Activated CD4-positive, alpha-beta T cell treated with anti-CD3 and anti-CD28 coated beads, Interleukin-2, amount 50 U/mL, for 1 hour (primary cell): ENCODE measurements around the gene KLK8.
"Not testable (repeated sequence)": the region's sequence is repeated elsewhere in the genome, so short reads cannot be mapped to it uniquely, and the experiment has no call there.

Experiments used
- DNase-seq: peaks from one replicate; pipeline ENCODE4 v3.0.0-alpha.2; 2020

Gene KLK8

GRCh38 chr19:51016798-51017683 is 15.6 kb upstream of the KLK8 start:
- peak; percentile 37 for DNase-seq

- no peak for DNase-seq
Observed at GRCh38 chr19:51015691-51016267, 14.4 kb upstream of the KLK8 start.

- no peak for DNase-seq
Observed at GRCh38 chr19:51014242-51014641, 12.8 kb upstream of the KLK8 start.

DNA sequence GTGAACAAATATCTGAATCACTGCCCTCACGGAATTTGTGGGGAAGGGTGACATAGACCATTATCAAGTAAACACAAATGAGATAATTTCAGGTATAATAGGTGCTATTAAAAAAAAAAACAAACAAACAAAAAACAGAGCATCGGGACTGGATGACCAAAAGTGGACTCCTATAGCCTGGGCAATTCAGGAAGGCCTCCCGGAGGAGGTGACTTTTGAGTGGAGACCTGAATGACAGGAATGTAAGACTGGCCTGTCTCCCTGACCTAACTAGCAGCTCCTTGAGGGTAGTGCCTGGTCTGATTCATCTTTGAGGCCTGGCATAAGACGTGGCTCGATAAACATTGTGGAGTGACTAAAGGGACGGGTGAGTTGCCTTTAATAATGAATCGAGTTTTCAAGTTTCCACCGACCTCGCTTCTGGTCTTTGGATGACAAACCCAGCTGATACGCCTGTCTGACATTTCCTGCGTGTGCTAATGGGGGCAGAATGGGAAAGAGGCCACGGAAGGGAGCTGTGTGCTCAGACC is 11.3 kb upstream of the KLK8 start:
- DNase-seq = no peak

DNA sequence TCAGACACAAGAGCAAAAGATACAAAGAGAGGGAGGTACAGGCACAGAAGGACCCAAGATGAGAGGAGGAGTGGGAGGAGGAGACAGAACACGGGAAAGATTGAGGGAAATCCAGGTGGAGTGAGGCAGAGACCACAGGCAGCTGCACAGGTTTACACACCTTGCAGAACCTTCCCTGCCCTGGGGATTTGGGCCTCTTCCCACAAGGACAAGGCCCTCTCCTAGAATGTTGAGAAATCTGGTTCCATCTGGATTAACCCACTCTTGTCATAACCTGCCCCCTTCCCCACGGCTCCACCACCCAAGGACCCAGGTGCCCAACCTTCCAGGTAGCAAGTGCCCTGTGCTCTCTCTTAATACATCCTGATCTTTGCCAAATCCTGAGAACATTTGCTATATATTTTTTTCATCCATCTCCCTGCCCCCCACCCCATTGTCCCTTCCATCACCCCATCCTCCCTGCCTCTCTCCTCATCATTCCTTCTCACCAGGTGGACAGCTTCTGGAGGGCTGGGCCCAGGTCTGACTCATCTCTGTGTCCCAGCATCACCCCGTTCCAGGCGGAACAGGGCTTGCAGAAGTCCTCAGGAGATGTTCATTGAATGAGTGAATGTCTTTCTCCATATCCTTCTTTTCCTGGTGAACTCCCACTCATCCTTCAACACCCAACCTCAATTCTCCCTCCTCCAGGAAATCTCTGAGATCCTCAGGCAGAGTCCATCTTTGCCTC is 8.8 kb upstream of the KLK8 start:
- no peak for DNase-seq

GRCh38 chr19:51009061-51009891 is 7.9 kb upstream of the KLK8 start:
- no peak for DNase-seq

GRCh38 chr19:51007488-51007887 is 6.1 kb upstream of the KLK8 start:
- DNase-seq = no peak

- no peak for DNase-seq
Observed at GRCh38 chr19:51006406-51006805, 5.0 kb upstream of the KLK8 start.

DNA sequence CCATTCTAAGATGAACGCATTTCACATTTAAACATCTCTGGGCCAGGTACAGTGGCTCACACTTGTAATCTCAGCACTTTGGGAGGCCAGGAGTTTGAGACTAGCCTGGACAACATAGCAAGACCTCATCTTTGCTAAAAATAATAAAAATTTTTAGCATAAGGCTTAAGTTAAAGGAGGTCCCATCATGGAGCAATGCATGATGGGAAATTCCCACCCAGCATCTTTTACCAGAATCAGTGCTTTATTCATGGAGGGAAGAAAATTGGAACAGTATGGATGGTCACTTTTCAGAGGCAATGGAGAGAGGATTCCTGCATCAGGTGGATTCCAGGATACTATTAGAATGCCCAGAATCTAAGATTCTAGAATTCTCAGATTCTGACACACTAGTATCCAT is 3.8 kb upstream of the KLK8 start:
- no peak for DNase-seq

DNA sequence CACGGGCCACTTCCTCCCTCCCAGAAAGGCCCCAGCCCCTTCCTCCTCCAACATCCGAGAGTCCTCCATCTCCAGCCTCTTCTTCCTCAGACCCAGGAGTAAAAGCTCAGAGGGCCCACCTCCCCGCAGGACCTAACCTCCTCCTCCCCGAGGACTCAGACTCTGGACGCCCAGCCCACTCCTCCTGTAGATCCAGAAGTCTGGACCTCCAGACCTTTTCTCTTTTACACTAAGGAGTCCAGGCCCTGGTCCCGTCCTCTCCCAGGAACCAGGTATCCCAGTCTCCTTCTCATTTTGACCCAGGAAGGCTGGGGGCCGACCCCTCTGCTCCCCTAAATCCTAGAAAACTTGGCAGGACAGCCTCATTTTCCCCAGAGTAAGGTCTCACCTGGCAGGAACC is 1.9 kb upstream of the KLK8 start:
- no peak for DNase-seq

GRCh38 chr19:51002542-51003311 is 1.3 kb upstream of the KLK8 start:
- DNase-seq = no peak

DNA sequence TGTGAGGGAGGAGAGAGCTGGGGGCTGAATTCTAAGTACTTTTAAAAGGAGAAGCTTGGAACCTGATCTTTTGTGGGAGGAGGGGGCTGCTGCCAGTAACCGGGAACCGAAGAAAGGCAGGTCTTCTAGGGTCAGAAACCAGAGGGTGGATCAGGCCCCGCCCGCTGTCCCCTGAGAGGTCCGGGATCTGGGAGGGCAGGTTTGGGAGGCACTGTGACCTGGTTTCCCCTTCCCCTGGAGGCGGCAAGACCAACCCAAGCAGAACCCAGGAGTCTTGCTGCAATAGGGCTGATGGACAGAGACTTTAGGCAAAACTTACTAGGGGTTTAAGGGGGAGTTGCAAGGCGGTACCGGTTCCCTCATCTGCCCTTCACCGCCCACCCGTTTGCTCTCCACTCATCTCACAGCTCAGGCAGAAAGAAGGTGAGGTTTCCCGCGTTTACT is 707 bp upstream of the KLK8 start:
- no peak for DNase-seq

DNA sequence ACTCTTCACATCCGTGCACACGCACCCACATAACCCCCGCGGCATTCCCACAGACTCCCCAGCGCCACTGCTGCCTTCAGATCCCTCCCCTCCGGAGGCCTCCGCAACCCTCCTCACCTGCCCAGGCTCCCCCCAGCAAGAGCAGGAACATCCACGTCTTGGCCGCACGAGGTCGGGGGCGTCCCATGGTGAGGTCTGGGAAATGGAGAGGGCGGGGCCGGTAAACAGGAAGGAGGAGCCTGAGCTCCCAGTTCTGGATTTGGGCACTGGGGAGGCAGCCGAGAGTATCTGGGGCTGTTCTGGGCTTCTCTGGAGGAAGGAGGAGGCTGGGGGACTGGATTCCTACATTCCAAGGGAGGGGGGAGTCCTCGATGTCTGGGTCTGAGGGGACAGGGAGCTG is 423 bp downstream of the KLK8 start:
- DNase-seq = no peak

GRCh38 chr19:51000426-51000825 is 978 bp downstream of the KLK8 start:
- no peak for DNase-seq

DNA sequence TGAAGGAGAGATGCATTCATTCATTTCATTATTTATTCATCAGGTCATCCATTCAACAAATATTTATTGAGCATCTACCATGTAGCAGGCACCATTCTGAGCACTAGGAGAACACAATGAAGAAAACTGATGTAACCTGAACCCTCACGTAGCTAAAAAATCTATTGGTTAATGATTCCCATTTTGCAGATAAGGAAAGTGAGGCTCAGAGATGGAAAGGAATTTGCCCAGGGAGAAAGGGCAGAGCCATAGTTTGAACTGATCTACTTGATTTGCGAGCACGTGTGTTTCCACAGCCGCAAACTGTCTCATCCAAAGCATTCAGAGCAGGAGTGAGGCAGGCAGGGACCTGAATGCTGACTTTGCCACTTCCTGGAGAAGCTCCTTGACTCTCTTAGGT is 2.7 kb downstream of the KLK8 start:
- DNase-seq = no peak

DNA sequence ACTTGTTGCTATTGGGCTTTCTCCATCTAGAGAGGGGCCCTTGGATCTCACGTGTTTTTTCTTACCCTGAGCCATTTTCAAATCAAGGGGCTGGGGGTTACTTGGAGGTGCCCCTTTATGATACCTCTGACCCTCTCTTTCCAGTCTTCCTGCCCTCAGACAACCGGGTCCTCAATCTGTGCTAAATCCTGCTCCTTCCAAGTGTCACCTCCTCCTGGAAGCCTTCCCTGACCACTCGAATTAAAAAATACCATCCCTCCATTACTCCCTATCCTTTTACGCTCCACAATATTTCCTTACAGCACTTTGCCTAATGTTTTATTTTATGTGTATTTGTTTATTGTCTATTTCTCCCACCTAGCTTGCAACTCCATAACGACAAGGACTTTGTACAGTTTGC is 3.3 kb downstream of the KLK8 start:
- DNase-seq = no peak

GRCh38 chr19:50994129-50994528 is 7.3 kb downstream of the KLK8 start:
- DNase-seq = no peak

- DNase-seq = no peak
Observed at GRCh38 chr19:50992666-50993035, 8.8 kb downstream of the KLK8 start.

DNA sequence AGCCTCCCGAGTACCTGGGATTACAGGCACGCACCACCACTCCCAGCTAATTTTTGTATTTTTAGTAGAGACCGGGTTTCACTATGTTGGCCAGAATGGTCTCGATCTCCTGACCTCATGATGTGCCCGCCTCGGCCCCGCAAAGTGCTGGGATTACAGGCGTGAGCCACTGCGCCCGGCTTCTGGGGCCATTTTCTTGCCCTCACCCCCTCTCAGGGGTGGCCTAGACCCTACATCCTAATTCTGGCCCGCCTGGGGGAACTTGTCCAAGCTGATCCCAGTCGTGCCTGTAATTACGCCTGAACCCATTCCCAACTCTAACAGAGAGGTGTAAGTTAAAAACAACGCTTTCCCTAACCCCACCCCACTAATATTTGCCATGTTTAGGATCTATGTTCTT is 17.0 kb downstream of the KLK8 start:
- not testable (repeated sequence) for DNase-seq

GRCh38 chr19:50983625-50984292 is 17.6 kb downstream of the KLK8 start, which contains the start of gene KLK7:
Gene KLK7, minus strand, starts transcription at chr19:50983917. Its CDS starts 1,518 bp downstream, at chr19:50982399.
- no peak for DNase-seq

DNA sequence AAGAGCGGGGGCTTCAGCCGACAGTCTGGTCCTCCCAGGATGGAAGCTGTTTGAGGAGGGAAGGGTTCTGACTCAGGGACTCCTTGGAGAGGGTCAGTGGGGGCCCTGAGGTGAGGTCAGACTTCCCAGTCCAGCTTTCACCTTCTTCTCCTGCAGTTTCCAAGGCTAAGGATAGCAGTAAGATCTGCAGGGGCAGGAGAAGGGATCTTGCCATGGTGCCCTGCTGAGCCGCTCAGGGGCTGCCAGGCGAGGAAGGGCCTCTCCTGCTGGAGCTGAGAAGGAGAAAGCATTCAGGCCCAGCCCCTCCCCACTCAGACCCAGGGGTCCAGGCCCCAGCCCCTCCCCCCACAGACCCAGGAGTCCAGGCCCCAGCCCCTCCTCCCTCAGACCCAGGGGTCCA is 19.2 kb downstream of the KLK8 start:
- DNase-seq = no peak
